Smooth muscle cell (in vitro differentiated cells): ENCODE results near the gene SLC7A10. TPM values are rescaled to one million over a fixed set of nuclear protein-coding genes. Genes with fewer than 3 reads are reported as not detected.

Experiments
- DNase-seq: peaks from one replicate; lab custom pipeline; 2025; ENCODE audit not compliant: unreplicated experiment; lab: John Stamatoyannopoulos, UW
- H2AFZ ChIP-seq: fragments of 200-600 bp; sonication (generic); 2 replicates; pipeline ENCODE4 v1.6.0; 2016; ENCODE audit warnings: antibody characterized with exemption, low read depth, mild to moderate bottlenecking
- H3F3A ChIP-seq: fragments of 200-600 bp; sonication (generic); 2 replicates; pipeline ENCODE4 v1.6.0; 2017; ENCODE audit warnings: antibody characterized with exemption, low read depth
- H3K27ac ChIP-seq: fragments of 200-600 bp; sonication (generic); 2 replicates; pipeline ENCODE4 v1.5.1; 2016; ENCODE audit warnings: low read depth, mild to moderate bottlenecking
- H3K27me3 ChIP-seq: fragments of 200-600 bp; sonication (generic); 2 replicates; pipeline ENCODE4 v1.6.1; 2016; ENCODE audit warnings: low read depth, mild to moderate bottlenecking
- H3K36me3 ChIP-seq: fragments of 200-600 bp; sonication (generic); 2 replicates; pipeline ENCODE4 v1.5.1; 2016; ENCODE audit warnings: low read depth
- H3K4me1 ChIP-seq: fragments of 200-600 bp; sonication (generic); 2 replicates; pipeline ENCODE4 v1.5.1; 2016; ENCODE audit warnings: low read depth
- H3K4me2 ChIP-seq: fragments of 200-600 bp; sonication (generic); 2 replicates; pipeline ENCODE4 v1.6.0; 2016; ENCODE audit warnings: mild to moderate bottlenecking
- H3K4me3 ChIP-seq: fragments of 200-600 bp; sonication (generic); 2 replicates; pipeline ENCODE4 v1.5.1; 2016; ENCODE audit warnings: mild to moderate bottlenecking
- H3K79me2 ChIP-seq: fragments of 200-600 bp; sonication (generic); 2 replicates; pipeline ENCODE4 v1.6.0; 2016; ENCODE audit warnings: low read depth, mild to moderate bottlenecking
- H3K9ac ChIP-seq: fragments of 200-600 bp; sonication (generic); 2 replicates; pipeline ENCODE4 v1.6.0; 2016; ENCODE audit warnings: low read depth
- H3K9me3 ChIP-seq: fragments of 200-600 bp; sonication (generic); replicated peaks from 2 replicates; pipeline ENCODE4 v1.5.1; 2016; ENCODE audit warnings: low read depth
- H4K20me1 ChIP-seq: fragments of 200-600 bp; sonication (generic); 2 replicates; pipeline ENCODE4 v1.6.0; 2016; ENCODE audit warnings: low read depth
- CTCF ChIP-seq: fragments of 200-600 bp; sonication (generic); IDR thresholded peaks from 2 replicates; pipeline ENCODE4 v1.5.1; 2017; ENCODE audit warnings: borderline replicate concordance, mild to moderate bottlenecking, antibody characterized with exemption; ENCODE audit not compliant: insufficient read depth, poor library complexity, severe bottlenecking
- WGBS: methylation state at CpG from one replicate; pipeline ENCODE4 v1.1.7; 2016; ENCODE audit warnings: low lambda C conversion rate; 5-methylcytosine and 5-hydroxymethylcytosine counted together
- polyA plus RNA-seq: library from polyadenylated mRNA; unstranded; fragments of >200 nt; fragmentation: Nextera tagmentation; extraction: Ambion mirVana; gene quantifications from 2 replicates; pipeline ENCODE4 v1.2.1, GENCODE V29; 2016
- total RNA-seq: library from RNA; depleted of rRNA; stranded (reverse); fragments of >200 nt; gene quantifications from 2 replicates; pipeline ENCODE4 v1.2.3, GENCODE V29; 2014

SLC7A10 gene
- total and polyA plus RNA-seq, 2 experiments from 2014 or later: 0.51 TPM; not detected in 1

DNA sequence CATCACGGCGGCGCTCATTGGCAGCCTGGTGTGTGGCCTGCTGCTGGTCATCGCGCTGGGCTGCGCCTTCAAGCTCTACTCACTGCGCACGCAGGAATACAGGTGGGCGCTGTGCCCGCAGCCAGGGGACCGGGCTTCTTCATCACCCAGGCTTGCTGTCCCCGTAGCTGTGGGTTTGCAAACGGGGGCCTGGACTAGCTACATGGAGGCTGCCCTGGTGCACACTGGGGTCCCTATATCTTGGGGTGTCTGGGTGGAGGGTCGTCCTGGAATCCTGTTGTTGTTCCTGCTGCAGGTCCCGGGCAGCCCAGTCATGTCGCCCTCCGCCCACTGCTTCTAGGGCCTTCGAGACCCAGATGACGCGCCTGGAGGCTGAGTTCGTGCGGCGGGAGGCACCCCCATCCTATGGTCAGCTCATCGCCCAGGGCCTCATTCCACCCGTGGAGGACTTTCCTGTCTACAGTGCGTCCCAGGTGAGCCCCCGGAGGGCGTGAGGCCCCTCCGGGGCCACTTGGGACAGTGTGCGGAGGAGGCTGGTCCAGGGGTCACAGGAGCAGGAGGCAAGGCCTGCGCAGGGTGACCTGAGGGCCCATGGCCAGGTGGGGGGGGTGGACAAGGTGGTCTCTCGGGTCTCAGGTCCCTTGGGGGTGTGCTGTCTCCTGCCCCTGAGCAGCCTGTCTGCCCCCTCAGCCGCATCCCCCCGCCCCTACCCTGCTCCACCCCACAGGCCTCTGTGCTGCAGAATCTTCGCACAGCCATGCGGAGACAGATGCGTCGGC lies 19.2 kb downstream of the SLC7A10 start:
- no peaks in the 10 kb centered on the region for H3K36me3 ChIP-seq

DNA sequence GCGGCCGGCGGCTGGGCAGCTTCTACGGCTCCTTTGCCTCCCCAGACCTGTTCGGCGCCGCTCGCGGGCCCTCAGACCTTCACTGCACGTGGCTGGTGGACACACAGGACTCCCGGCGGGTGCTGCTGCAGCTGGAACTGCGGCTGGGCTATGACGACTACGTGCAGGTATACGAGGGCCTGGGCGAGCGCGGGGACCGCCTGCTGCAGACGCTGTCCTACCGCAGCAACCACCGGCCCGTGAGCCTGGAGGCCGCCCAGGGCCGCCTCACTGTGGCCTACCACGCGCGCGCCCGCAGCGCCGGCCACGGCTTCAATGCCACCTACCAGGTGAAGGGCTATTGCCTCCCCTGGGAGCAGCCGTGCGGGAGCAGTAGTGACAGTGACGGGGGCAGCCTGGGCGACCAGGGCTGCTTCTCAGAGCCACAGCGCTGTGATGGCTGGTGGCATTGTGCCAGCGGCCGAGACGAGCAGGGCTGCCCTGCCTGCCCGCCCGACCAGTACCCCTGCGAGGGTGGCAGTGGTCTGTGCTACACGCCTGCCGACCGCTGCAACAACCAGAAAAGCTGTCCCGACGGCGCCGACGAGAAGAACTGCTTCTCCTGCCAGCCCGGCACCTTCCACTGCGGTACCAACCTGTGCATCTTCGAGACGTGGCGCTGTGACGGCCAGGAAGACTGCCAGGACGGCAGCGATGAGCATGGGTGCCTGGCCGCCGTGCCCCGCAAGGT lies 20.0 kb downstream of the SLC7A10 start:
- Histone ChIP-seq H3K9me3 (no peaks in the 10 kb centered on the region), H3K4me2 (no peak overlapping the region), H3K4me3 (no peak overlapping the region), H3K4me1 (no peaks in the 10 kb centered on the region), H3K27ac (no peak overlapping the region), H3K27me3 (no peaks in the 10 kb centered on the region), H3F3A (no peaks in the 10 kb centered on the region), H3K79me2 (no peaks in the 10 kb centered on the region), H3K36me3 (no peaks in the 10 kb centered on the region), H3K9ac (no peak overlapping the region), H2AFZ (no peak overlapping the region), H4K20me1 (peaks cover 9% of the 10 kb centered on the region)
- WGBS: 97% methylated on average over 56 of the region's 64 CpGs
- no peak for TF ChIP-seq CTCF
- DNase-seq: no peak

More for the DNA sequence above, 19.2 kb downstream of the SLC7A10 start:
- Histone ChIP-seq H3F3A (no peaks in the 10 kb centered on the region), H3K27ac (no peak overlapping the region), H3K4me1 (no peaks in the 10 kb centered on the region), H3K4me3 (no peak overlapping the region), H3K9me3 (no peaks in the 10 kb centered on the region), H3K9ac (no peak overlapping the region), H3K27me3 (no peaks in the 10 kb centered on the region), H4K20me1 (peaks cover 8% of the 10 kb centered on the region), H3K4me2 (no peak overlapping the region), H2AFZ (no peak overlapping the region), H3K79me2 (no peaks in the 10 kb centered on the region)
- TF ChIP-seq CTCF: no peak
- DNase-seq: no peak
- 95% methylated on average over 37 of the region's 38 CpGs for WGBS

DNA sequence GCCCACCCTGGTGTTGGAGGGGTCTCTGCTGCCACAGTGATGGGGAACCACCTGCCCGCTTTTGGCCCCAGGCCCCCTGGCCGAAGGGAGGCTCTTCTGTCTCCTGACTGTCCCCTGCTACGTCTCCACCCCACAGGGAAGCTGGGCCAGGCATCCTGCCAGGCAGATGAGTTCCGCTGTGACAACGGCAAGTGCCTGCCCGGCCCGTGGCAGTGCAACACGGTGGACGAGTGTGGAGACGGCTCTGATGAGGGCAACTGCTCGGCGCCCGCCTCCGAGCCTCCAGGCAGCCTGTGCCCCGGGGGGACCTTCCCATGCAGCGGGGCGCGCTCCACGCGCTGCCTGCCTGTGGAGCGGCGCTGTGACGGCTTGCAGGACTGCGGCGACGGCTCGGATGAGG lies 20.5 kb downstream of the SLC7A10 start:
- Histone ChIP-seq H2AFZ (no peak overlapping the region), H3K36me3 (no peaks in the 10 kb centered on the region), H3F3A (no peaks in the 10 kb centered on the region), H3K79me2 (no peaks in the 10 kb centered on the region), H3K9ac (no peak overlapping the region), H3K27ac (no peak overlapping the region), H3K4me1 (no peaks in the 10 kb centered on the region), H3K4me3 (no peak overlapping the region), H3K27me3 (no peaks in the 10 kb centered on the region), H3K4me2 (no peak overlapping the region), H4K20me1 (peaks cover 9% of the 10 kb centered on the region), H3K9me3 (no peaks in the 10 kb centered on the region)
- no peak for TF ChIP-seq CTCF
- no peak for DNase-seq
- 94% methylated on average over 21 of the region's 27 CpGs for WGBS
